ENCODE measurements around the gene ZMYND12. TPM values are rescaled to one million over a fixed set of nuclear protein-coding genes. Genes with fewer than 3 reads are reported as not detected.

Gene ZMYND12
- total and polyA plus RNA-seq, 4 donors: 0.26 to 1.1 TPM; not detected in 2

DNA sequence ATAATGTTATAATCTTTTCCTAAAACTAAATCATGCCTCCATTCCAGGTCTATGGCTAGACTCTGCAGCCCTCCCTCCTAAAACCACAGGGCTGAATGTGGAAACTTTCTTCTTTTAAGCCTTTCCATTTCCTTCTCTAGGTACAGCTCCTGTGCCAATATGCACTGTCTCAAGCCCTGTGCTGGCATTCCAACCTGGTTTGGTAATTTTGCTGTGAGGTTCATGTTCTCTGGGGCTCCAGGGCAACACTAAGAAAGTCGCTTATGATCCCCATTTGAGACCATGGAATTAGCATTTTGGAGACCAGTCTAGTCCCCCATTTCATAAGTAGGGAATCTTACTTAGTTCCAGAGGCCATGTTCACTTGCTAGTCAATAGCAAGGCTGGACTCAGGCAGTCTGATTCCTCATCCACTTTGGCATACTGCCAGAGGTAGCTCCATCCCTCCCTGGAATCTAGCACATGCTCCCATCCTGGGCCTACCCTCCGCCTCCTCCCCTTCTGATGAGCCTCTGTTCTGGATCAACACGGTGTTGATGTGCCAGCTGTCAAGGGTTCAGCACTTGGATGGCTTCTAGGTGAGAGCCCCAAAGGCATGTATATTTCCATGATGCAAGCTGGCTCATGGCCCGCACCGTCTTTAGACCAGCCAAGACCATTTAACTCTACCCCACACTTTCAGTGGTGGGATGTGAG, 36.5 kb downstream of the ZMYND12 start:
- Histone ChIP-seq H3K4me3 (ENCODE audit: low read length in 2 of 2) (no peak overlapping the region), H3K27ac (ENCODE audit: low read depth in 1 of 2, low read length in 2 of 2) (no peak overlapping the region), H3K4me1 (ENCODE audit: control insufficient read depth in 1 of 2, insufficient read depth in 2 of 2, low read length in 2 of 2) (no peaks in the 10 kb centered on the region), H3K36me3 (ENCODE audit: control insufficient read depth in 1 of 2, insufficient read depth in 2 of 2, low read length in 1 of 2) (no peaks in the 10 kb centered on the region), H3K9me3 (ENCODE audit: control insufficient read depth, low read length) (no peaks in the 10 kb centered on the region), H3K27me3 (ENCODE audit: control insufficient read depth in 1 of 2, insufficient read depth in 2 of 2, low read length in 1 of 2) (peaks cover 0 to 1% of the 10 kb centered on the region in 2 donors)
- DNase-seq (no peak), ATAC-seq (ENCODE audit: low FRiP score) (no peak)
- intact Hi-C loops (cut with DNase I): no loop called here
- 43 to 50% methylated on average over 5 of the region's 5 CpGs for WGBS, 2 donors

DNA sequence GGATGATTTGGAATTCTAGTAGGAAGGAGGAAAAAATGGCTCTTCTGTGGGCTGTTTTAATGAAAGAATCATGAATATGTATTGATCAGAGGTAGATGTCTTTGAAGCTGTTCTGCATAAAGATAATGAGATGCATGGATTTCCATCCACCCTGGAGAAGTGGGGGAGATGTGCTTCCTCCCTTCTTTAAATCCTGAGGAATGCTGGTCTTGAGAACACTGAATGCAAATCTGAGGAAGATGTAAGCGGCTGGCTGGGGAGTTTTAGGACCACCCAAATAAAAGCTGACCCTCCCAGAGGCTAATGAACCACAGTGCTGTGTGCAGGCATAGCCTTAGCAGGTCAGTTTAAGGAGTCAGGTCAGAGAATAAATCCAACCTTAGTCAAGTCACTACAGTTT, 37.3 kb downstream of the ZMYND12 start:
- no peaks in the 10 kb centered on the region for H3K36me3 ChIP-seq (ENCODE audit: control insufficient read depth in 1 of 2, insufficient read depth in 2 of 2, low read length in 1 of 2)
- DNase-seq: no peak
- H3K27ac ChIP-seq (ENCODE audit: low read depth in 1 of 2, low read length in 2 of 2): no peak overlapping the region
- H3K27me3 ChIP-seq (ENCODE audit: control insufficient read depth in 1 of 2, insufficient read depth in 2 of 2, low read length in 1 of 2): peaks cover 0 to 1% of the 10 kb centered on the region in 2 donors
- no peaks in the 10 kb centered on the region for H3K9me3 ChIP-seq (ENCODE audit: control insufficient read depth, low read length)
- no peak for ATAC-seq (ENCODE audit: low FRiP score)
- WGBS, 2 donors: 98 to 100% methylated on average over 1 of the region's 1 CpG
- intact Hi-C loops (cut with DNase I): no loop called here
- H3K4me1 ChIP-seq (ENCODE audit: control insufficient read depth in 1 of 2, insufficient read depth in 2 of 2, low read length in 2 of 2): no peaks in the 10 kb centered on the region
- no peak overlapping the region for H3K4me3 ChIP-seq (ENCODE audit: low read length in 2 of 2)

DNA sequence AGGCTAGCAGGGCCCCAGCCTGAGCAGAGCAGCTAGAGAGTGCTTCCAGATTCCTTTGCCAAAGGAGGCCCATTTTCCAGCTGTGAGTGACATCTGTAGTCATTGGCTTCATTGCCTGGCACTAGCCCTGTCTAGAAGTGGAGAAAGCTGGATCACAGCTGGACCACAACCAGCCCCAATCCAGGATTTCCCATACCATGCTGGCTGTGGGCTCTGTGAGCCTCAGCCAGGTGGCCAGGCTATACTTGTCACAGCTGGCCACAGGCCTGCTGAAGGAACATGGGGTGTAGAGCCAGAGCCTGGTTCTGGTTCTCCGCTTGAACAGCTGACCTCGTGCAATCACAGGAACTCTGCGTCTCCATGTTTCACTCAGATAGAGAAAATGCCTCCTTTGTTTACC, 38.7 kb downstream of the ZMYND12 start:
- Histone ChIP-seq H3K27me3 (ENCODE audit: control insufficient read depth in 1 of 2, insufficient read depth in 2 of 2, low read length in 1 of 2) (no peaks in the 10 kb centered on the region), H3K9me3 (ENCODE audit: control insufficient read depth, low read length) (no peaks in the 10 kb centered on the region), H3K4me3 (ENCODE audit: low read length in 2 of 2) (no peak overlapping the region), H3K36me3 (ENCODE audit: control insufficient read depth in 1 of 2, insufficient read depth in 2 of 2, low read length in 1 of 2) (no peaks in the 10 kb centered on the region), H3K27ac (ENCODE audit: low read depth in 1 of 2, low read length in 2 of 2) (no peak overlapping the region), H3K4me1 (ENCODE audit: control insufficient read depth in 1 of 2, insufficient read depth in 2 of 2, low read length in 2 of 2) (no peaks in the 10 kb centered on the region)
- intact Hi-C loops (cut with DNase I): no loop called here
- WGBS, 2 donors: 4 to 33% methylated on average over 3 of the region's 3 CpGs
- no peak for ATAC-seq (ENCODE audit: low FRiP score)
- no peak for DNase-seq

DNA sequence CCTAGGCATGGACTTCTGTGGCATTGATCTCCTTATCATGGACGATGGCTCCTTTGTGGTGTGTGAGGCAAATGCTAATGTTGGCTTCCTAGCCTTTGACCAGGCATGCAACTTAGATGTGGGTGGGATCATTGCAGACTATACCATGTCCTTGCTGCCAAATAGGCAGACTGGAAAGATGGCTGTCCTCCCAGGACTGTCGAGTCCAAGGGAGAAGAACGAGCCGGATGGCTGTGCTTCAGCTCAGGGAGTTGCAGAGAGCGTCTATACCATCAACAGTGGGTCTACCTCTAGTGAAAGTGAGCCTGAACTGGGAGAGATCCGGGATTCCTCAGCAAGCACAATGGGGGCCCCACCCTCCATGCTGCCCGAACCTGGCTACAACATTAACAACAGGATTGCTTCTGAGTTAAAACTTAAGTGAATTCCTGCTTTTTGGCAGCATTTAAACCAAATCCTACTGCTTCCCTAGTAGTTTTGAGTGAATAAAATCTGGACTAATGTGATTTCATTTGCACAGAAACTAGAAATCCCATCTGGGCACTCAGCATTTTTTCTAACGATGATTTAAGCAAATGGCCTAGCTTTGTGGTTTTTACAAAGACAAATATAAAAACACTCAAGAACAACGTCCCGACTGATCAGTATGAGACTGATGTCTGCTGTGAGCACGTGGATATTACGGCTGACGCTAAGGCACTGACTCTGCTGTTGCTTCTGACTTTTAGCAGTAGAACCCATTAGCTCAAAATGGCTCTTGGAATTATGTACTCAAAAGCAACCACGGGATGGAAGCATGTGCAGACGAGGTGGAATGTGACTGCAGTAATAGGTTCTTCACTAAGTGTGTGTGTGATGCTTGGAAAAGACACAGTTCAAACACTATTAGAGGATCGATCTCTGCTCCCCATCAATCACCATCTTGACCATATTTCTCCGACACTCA, 41.0 kb downstream of the ZMYND12 start:
- Histone ChIP-seq H3K27me3 (ENCODE audit: control insufficient read depth in 1 of 2, insufficient read depth in 2 of 2, low read length in 1 of 2) (no peaks in the 10 kb centered on the region), H3K9me3 (ENCODE audit: control insufficient read depth, low read length) (no peaks in the 10 kb centered on the region), H3K4me3 (ENCODE audit: low read length in 2 of 2) (no peak overlapping the region), H3K27ac (ENCODE audit: low read depth in 1 of 2, low read length in 2 of 2) (no peak overlapping the region), H3K4me1 (ENCODE audit: control insufficient read depth in 1 of 2, insufficient read depth in 2 of 2, low read length in 2 of 2) (no peaks in the 10 kb centered on the region), H3K36me3 (ENCODE audit: control insufficient read depth in 1 of 2, insufficient read depth in 2 of 2, low read length in 1 of 2) (no peaks in the 10 kb centered on the region)
- 84 to 88% methylated on average over 17 of the region's 17 CpGs for WGBS, 2 donors
- intact Hi-C loops (cut with DNase I): no loop called here
- DNase-seq: no peak
- no peak for ATAC-seq (ENCODE audit: low FRiP score)

GRCh38 chr1:42403880-42404400, 51.9 kb downstream of the ZMYND12 start:
- Histone ChIP-seq H3K27me3 (ENCODE audit: control insufficient read depth in 1 of 2, insufficient read depth in 2 of 2, low read length in 1 of 2) (no peaks in the 10 kb centered on the region), H3K4me1 (ENCODE audit: control insufficient read depth in 1 of 2, insufficient read depth in 2 of 2, low read length in 2 of 2) (no peaks in the 10 kb centered on the region), H3K9me3 (ENCODE audit: control insufficient read depth, low read length) (no peaks in the 10 kb centered on the region), H3K4me3 (ENCODE audit: low read length in 2 of 2) (no peak overlapping the region), H3K27ac (ENCODE audit: low read depth in 1 of 2, low read length in 2 of 2) (no peak overlapping the region), H3K36me3 (ENCODE audit: control insufficient read depth in 1 of 2, insufficient read depth in 2 of 2, low read length in 1 of 2) (no peaks in the 10 kb centered on the region)
- DNase-seq: no peak
- ATAC-seq (ENCODE audit: low FRiP score): no peak
- WGBS, 2 donors: 95 to 99% methylated on average over 1 of the region's 1 CpG
- intact Hi-C loops (cut with DNase I): no loop called here

- Histone ChIP-seq H3K36me3 (ENCODE audit: control insufficient read depth in 1 of 2, insufficient read depth in 2 of 2, low read length in 1 of 2) (no peaks in the 10 kb centered on the region), H3K4me3 (ENCODE audit: low read length in 2 of 2) (no peak overlapping the region), H3K27ac (ENCODE audit: low read depth in 1 of 2, low read length in 2 of 2) (no peak overlapping the region), H3K4me1 (ENCODE audit: control insufficient read depth in 1 of 2, insufficient read depth in 2 of 2, low read length in 2 of 2) (no peaks in the 10 kb centered on the region), H3K9me3 (ENCODE audit: control insufficient read depth, low read length) (no peaks in the 10 kb centered on the region), H3K27me3 (ENCODE audit: control insufficient read depth in 1 of 2, insufficient read depth in 2 of 2, low read length in 1 of 2) (no peaks in the 10 kb centered on the region)
- intact Hi-C loops (cut with DNase I): no loop called here
- DNase-seq: no peak
- no peak for ATAC-seq (ENCODE audit: low FRiP score)
- 83 to 87% methylated on average over 10 of the region's 10 CpGs for WGBS, 2 donors
These were observed 56.3 kb downstream of the ZMYND12 start for GRCh38 chr1:42399315-42400100.

GRCh38 chr1:42392967-42393848, 62.6 kb downstream of the ZMYND12 start:
- H3K27ac ChIP-seq (ENCODE audit: low read depth in 1 of 2, low read length in 2 of 2): no peak overlapping the region
- DNase-seq: no peak
- H3K4me1 ChIP-seq (ENCODE audit: control insufficient read depth in 1 of 2, insufficient read depth in 2 of 2, low read length in 2 of 2): no peaks in the 10 kb centered on the region
- H3K4me3 ChIP-seq (ENCODE audit: low read length in 2 of 2): no peak overlapping the region
- no peaks in the 10 kb centered on the region for H3K27me3 ChIP-seq (ENCODE audit: control insufficient read depth in 1 of 2, insufficient read depth in 2 of 2, low read length in 1 of 2)
- 80 to 86% methylated on average over 2 of the region's 2 CpGs for WGBS, 2 donors
- no peaks in the 10 kb centered on the region for H3K36me3 ChIP-seq (ENCODE audit: control insufficient read depth in 1 of 2, insufficient read depth in 2 of 2, low read length in 1 of 2)
- intact Hi-C loops (cut with DNase I): no loop called here
- H3K9me3 ChIP-seq (ENCODE audit: control insufficient read depth, low read length): no peaks in the 10 kb centered on the region
- ATAC-seq (ENCODE audit: low FRiP score): no peak

DNA sequence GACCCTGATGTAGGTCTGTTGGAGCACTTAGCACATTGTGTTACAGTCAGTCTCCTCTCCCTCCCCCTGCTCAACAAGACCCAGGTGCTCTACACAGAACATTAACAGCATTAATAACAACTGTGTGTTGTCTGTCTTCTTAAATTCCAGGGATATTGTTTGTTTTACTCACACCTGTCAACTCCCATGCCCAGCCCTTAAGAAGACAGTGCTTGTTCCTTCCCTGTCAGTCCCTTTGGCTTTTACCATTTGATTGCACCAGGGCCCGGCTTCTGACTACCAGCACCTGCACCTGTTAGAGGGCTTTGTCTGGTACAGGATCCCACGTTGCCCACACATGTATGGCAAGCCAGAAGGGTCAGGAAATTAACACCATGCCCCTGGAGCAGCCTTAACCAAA, 63.6 kb downstream of the ZMYND12 start:
- DNase-seq (no peak), ATAC-seq (ENCODE audit: low FRiP score) (no peak)
- Histone ChIP-seq H3K27ac (ENCODE audit: low read depth in 1 of 2, low read length in 2 of 2) (no peak overlapping the region), H3K4me3 (ENCODE audit: low read length in 2 of 2) (no peak overlapping the region), H3K4me1 (ENCODE audit: control insufficient read depth in 1 of 2, insufficient read depth in 2 of 2, low read length in 2 of 2) (no peaks in the 10 kb centered on the region), H3K9me3 (ENCODE audit: control insufficient read depth, low read length) (no peaks in the 10 kb centered on the region), H3K27me3 (ENCODE audit: control insufficient read depth in 1 of 2, insufficient read depth in 2 of 2, low read length in 1 of 2) (no peaks in the 10 kb centered on the region), H3K36me3 (ENCODE audit: control insufficient read depth in 1 of 2, insufficient read depth in 2 of 2, low read length in 1 of 2) (no peaks in the 10 kb centered on the region)
- 75 to 82% methylated on average over 2 of the region's 2 CpGs for WGBS, 2 donors
- intact Hi-C loops (cut with DNase I): no loop called here
